Measurements from ENCODE around the gene BCAS3.

DNA sequence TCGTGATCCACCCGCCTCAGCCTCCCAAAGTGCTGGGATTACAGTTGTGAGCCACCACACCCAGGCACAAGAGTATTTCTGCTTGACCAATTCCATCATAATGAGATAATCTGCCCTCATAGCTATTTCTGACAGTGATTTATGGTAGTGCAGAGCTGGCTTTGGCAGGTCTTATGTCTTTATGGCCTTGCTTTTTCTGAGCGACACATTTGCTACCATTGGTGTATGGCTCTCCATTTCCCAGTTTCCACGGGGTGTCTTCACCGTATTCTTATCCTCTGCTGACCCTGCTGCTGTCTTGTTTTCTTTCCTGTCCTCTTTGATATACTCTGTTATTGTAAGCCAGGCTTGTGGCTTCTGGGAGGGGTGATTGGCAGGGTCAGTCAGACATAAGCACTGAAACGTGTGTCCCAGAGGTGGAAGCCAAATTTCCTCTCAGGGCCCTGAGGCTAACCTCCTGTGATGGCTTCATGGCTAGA is 560.8 kb downstream of the BCAS3 start:
- TF ChIP-seq, protein P1, sequence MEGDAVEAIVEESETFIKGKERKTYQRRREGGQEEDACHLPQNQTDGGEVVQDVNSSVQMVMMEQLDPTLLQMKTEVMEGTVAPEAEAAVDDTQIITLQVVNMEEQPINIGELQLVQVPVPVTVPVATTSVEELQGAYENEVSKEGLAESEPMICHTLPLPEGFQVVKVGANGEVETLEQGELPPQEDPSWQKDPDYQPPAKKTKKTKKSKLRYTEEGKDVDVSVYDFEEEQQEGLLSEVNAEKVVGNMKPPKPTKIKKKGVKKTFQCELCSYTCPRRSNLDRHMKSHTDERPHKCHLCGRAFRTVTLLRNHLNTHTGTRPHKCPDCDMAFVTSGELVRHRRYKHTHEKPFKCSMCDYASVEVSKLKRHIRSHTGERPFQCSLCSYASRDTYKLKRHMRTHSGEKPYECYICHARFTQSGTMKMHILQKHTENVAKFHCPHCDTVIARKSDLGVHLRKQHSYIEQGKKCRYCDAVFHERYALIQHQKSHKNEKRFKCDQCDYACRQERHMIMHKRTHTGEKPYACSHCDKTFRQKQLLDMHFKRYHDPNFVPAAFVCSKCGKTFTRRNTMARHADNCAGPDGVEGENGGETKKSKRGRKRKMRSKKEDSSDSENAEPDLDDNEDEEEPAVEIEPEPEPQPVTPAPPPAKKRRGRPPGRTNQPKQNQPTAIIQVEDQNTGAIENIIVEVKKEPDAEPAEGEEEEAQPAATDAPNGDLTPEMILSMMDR (IDR thresholded peaks at IDR 0.05; ENCODE audit: low read length) = no peak
- TF ChIP-seq EZH2 (IDR thresholded peaks at IDR 0.05; ENCODE audit: borderline replicate concordance, low read length) = no peak

All from OCI-LY1 (cell line).